ENCODE data around the gene LSMEM2. TPM values are rescaled to one million over a fixed set of nuclear protein-coding genes. Genes with fewer than 3 reads are reported as not detected.

Gene LSMEM2
- total RNA-seq, 3 donors from 2014 or later (not counting 1 experiment from before 2014, with no cell fraction given): not detected

DNA sequence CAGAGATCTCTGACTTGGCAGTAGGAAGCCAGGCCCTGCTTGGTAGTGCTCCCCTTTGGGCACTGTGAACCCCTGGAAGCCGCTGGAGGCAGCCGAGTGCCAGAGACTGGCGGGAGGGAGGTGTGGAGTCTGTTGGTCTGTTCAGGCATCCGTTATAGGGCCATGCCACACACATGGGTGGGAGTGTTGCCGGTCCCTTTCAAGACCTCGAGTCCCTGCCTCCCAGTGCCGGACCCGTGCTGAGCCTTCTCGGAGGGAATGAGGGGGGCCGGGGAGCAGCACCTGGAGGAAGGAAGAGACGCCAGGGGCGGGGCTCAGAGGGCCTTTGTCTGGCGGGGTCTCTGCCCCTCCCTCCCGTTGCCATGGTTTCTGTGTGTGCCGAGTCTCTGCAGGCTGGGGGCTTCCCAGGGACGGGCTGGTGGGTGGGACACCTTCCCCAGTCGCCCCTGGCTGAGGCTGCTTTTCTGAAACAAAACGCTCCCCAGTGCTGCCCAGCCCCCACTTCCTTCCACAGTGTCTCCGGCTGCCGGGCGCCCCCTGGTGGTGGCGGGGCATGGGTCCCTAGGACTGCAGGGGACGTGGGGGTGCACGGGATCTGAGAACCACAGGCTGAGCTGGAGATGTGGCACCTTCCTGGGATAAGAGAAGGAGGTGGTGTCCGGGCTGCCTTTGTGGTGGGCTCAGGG, 32.9 kb upstream of the LSMEM2 start:
- DNase-seq: peak; percentile 96 to 98
- Mint-ChIP-seq H3K9me3 (no peaks in the 10 kb centered on the region), H3K36me3 (no peaks in the 10 kb centered on the region), H3K4me3 (peak overlapping the region; percentile 86), H3K27ac (peak overlapping the region; percentile 95), H3K4me1 (peaks cover 69 to 88% of the 10 kb centered on the region in 2 donors), H3K27me3 (ENCODE audit: low read depth in 2 of 2) (no peaks in the 10 kb centered on the region)
- ATAC-seq: peak; percentile 76 to 92 (median 84)
- WGBS (ENCODE audit: insufficient coverage): 1% methylated on average over 24 of the region's 25 CpGs
- peaks cover 19% of the 10 kb centered on the region for H3K36me3 ChIP-seq (ENCODE audit: control insufficient read depth, insufficient read depth, low read length)
- H3K4me3 ChIP-seq (ENCODE audit: low read length): peak overlapping the region; percentile 24
- H3K27ac ChIP-seq (ENCODE audit: low read length): peak overlapping the region; percentile 85
- TF ChIP-seq, protein P1, sequence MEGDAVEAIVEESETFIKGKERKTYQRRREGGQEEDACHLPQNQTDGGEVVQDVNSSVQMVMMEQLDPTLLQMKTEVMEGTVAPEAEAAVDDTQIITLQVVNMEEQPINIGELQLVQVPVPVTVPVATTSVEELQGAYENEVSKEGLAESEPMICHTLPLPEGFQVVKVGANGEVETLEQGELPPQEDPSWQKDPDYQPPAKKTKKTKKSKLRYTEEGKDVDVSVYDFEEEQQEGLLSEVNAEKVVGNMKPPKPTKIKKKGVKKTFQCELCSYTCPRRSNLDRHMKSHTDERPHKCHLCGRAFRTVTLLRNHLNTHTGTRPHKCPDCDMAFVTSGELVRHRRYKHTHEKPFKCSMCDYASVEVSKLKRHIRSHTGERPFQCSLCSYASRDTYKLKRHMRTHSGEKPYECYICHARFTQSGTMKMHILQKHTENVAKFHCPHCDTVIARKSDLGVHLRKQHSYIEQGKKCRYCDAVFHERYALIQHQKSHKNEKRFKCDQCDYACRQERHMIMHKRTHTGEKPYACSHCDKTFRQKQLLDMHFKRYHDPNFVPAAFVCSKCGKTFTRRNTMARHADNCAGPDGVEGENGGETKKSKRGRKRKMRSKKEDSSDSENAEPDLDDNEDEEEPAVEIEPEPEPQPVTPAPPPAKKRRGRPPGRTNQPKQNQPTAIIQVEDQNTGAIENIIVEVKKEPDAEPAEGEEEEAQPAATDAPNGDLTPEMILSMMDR (IDR thresholded peaks at IDR 0.05): peak; percentile 98
- intact Hi-C loops (cut with micrococcal nuclease): loop anchor here (1.0 kb wide), 5 partner anchors 8 to 52 kb away; no protein-coding TSS in a partner anchor
- H3K9me3 ChIP-seq (ENCODE audit: control insufficient read depth, insufficient read depth, low read length): no peaks in the 10 kb centered on the region
- H3K27me3 ChIP-seq (ENCODE audit: control insufficient read depth, insufficient read depth, low read length): no peaks in the 10 kb centered on the region
- peaks cover 100% of the 10 kb centered on the region for H3K4me1 ChIP-seq (ENCODE audit: control insufficient read depth, insufficient read depth, low read length)

DNA sequence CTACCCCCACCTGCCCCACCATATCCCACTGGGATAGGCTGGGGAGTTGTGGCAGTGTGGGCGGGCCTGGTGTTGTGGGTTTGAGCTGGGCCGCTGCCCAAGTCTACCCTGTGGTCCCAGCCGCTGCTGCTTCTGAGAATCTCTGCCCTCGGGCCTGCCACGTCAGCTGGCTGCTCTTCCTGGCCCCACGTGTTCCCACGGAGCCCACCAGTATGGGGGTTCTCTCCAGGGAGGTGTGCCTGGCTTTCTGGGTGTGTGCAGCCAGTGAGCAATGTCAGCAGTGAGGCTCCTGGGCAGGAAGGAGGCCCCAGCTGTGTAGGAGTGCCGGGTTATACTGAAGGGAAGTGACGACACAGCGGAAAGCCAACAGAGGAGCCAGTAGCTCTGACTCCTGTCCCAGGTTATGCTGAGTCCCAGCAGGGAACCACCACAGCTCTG, 32.4 kb upstream of the LSMEM2 start:
- Mint-ChIP-seq H3K9me3 (no peaks in the 10 kb centered on the region), H3K4me1 (peaks cover 69 to 88% of the 10 kb centered on the region in 2 donors), H3K4me3 (peak overlapping the region; percentile 86), H3K27me3 (ENCODE audit: low read depth in 2 of 2) (no peaks in the 10 kb centered on the region), H3K36me3 (no peaks in the 10 kb centered on the region), H3K27ac (peak overlapping the region; percentile 95)
- H3K27ac ChIP-seq (ENCODE audit: low read length): peak overlapping the region; percentile 85
- WGBS (ENCODE audit: insufficient coverage): 2% methylated on average over 10 of the region's 10 CpGs
- no peaks in the 10 kb centered on the region for H3K9me3 ChIP-seq (ENCODE audit: control insufficient read depth, insufficient read depth, low read length)
- DNase-seq (peak; percentile 64 to 92), ATAC-seq (peak; percentile 74 to 83 (median 76))
- TF ChIP-seq, protein P1 (IDR thresholded peaks at IDR 0.05): peak; percentile 52
- H3K4me1 ChIP-seq (ENCODE audit: control insufficient read depth, insufficient read depth, low read length): peaks cover 99% of the 10 kb centered on the region
- H3K4me3 ChIP-seq (ENCODE audit: low read length): peak overlapping the region; percentile 24
- intact Hi-C loops (cut with micrococcal nuclease): loop anchor here (1.0 kb wide), 5 partner anchors 8 to 52 kb away; no protein-coding TSS in a partner anchor
- no peaks in the 10 kb centered on the region for H3K27me3 ChIP-seq (ENCODE audit: control insufficient read depth, insufficient read depth, low read length)
- peaks cover 21% of the 10 kb centered on the region for H3K36me3 ChIP-seq (ENCODE audit: control insufficient read depth, insufficient read depth, low read length)

DNA sequence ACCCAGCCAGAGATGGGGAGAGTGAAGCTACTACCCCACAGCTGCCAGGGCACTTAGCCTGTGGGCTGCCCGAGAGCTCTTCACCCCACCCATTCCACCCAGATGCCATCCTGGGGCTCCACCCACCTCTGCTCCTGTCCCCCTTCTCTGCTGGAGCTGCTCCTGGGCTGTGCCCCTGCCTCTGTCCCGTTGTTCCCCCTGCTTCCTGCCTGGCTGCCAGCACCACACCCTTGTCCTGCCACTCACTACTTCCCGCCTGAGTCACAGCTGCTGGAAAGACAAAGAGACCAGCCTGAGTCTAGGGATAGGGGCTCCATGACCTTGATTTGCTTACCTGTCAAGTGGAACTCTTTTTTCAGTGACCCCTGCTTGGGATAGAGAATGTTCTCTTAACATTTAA, 30.5 kb upstream of the LSMEM2 start:
- H3K9me3 Mint-ChIP-seq: no peaks in the 10 kb centered on the region
- no peaks in the 10 kb centered on the region for H3K27me3 ChIP-seq (ENCODE audit: control insufficient read depth, insufficient read depth, low read length)
- no peaks in the 10 kb centered on the region for H3K36me3 Mint-ChIP-seq
- peaks cover 38% of the 10 kb centered on the region for H3K36me3 ChIP-seq (ENCODE audit: control insufficient read depth, insufficient read depth, low read length)
- no peaks in the 10 kb centered on the region for H3K9me3 ChIP-seq (ENCODE audit: control insufficient read depth, insufficient read depth, low read length)
- peaks cover 99% of the 10 kb centered on the region for H3K4me1 ChIP-seq (ENCODE audit: control insufficient read depth, insufficient read depth, low read length)
- no peak for DNase-seq
- H3K27ac ChIP-seq (ENCODE audit: low read length): peak overlapping the region; percentile 41
- ATAC-seq: no peak
- no peak overlapping the region for H3K4me3 ChIP-seq (ENCODE audit: low read length)
- H3K27me3 Mint-ChIP-seq (ENCODE audit: low read depth in 2 of 2): no peaks in the 10 kb centered on the region
- peak overlapping the region; percentile 10 for H3K4me3 Mint-ChIP-seq
- peaks cover 55 to 79% of the 10 kb centered on the region in 2 donors for H3K4me1 Mint-ChIP-seq
- TF ChIP-seq, protein P1 (IDR thresholded peaks at IDR 0.05): no peak
- 54% methylated on average over 3 of the region's 3 CpGs for WGBS (ENCODE audit: insufficient coverage)
- H3K27ac Mint-ChIP-seq: peak overlapping the region; percentile 95
- intact Hi-C loops (cut with micrococcal nuclease): no loop called here

All from natural killer cell (primary cell).